Small intestine (tissue), 7 donors: ENCODE measurements around the gene COL23A1. TPM values are rescaled to one million over a fixed set of nuclear protein-coding genes. Genes with fewer than 3 reads are reported as not detected.
"Not testable (repeated sequence)": the region's sequence is repeated elsewhere in the genome, so short reads cannot be mapped to it uniquely, and the experiment has no call there.

Experiments
- DNase-seq, 2 donors: peaks; one replicate each; pipeline versions ENCODE4 v3.0.0 to v3.0.0-alpha.2; 2013
- FAIRE-seq: peaks from 2 replicates; lab custom pipeline; 2012; peaks lifted over from hg19 to GRCh38; lab: Jason Lieb, UNC
- H3K27ac ChIP-seq, 3 donors: one replicate each; pipeline ENCODE4 v1.5.1; 2013; ENCODE audit warnings: low read length in 2 of 3, mild to moderate bottlenecking in 2 of 3, control low read depth in 1 of 3, inconsistent platforms in 1 of 3, low read depth in 1 of 3, moderate library complexity in 1 of 3
- H3K27me3 ChIP-seq, 3 donors: one replicate each; pipeline ENCODE4 v1.6.1; 2013; ENCODE audit warnings: low read length in 3 of 3, inconsistent platforms in 1 of 3; ENCODE audit not compliant: control insufficient read depth in 3 of 3, insufficient read depth in 3 of 3
- H3K36me3 ChIP-seq, 3 donors: one replicate each; pipeline ENCODE4 v1.6.1; 2013; ENCODE audit warnings: low read length in 3 of 3, inconsistent platforms in 1 of 3, low read depth in 1 of 3, mild to moderate bottlenecking in 1 of 3, moderate library complexity in 1 of 3; ENCODE audit not compliant: control insufficient read depth in 3 of 3, insufficient read depth in 2 of 3
- H3K4me1 ChIP-seq, 3 donors: one replicate each; pipeline ENCODE4 v1.6.1; 2013; ENCODE audit warnings: low read length in 2 of 3, inconsistent platforms in 1 of 3, low read depth in 1 of 3, mild to moderate bottlenecking in 1 of 3, moderate library complexity in 1 of 3; ENCODE audit not compliant: control insufficient read depth in 3 of 3, insufficient read depth in 2 of 3
- H3K4me3 ChIP-seq, 3 donors: one replicate each; pipeline ENCODE4 v1.5.1; 2013; ENCODE audit warnings: low read length in 3 of 3, control low read depth in 1 of 3, inconsistent platforms in 1 of 3, low read depth in 1 of 3, mild to moderate bottlenecking in 1 of 3, moderate library complexity in 1 of 3
- H3K9me3 ChIP-seq, 2 donors: one replicate each; pipeline ENCODE4 v1.6.1; 2013; ENCODE audit warnings: low read depth in 1 of 2, low read length in 1 of 2; ENCODE audit not compliant: control insufficient read depth in 2 of 2, insufficient read depth in 1 of 2
- WGBS, 3 donors: extraction: QIAGEN DNeasy Blood & Tissue Kit; methylation state at CpG; one replicate each; pipeline ENCODE4 v1.1.7; 2013; 5-methylcytosine and 5-hydroxymethylcytosine counted together
- polyA plus RNA-seq, 4 donors: library from polyadenylated mRNA; stranded (reverse) in 3 of 4; unstranded in 1 of 4; fragments of 200-250 nt in 3 of 4; fragments of 120-200 nt in 1 of 4; gene quantifications; one replicate each; pipeline versions ENCODE4 v1.2.1 to v1.2.3, GENCODE V29; 2013
- donor health status: healthy with polysubstance abuse.
- donor health status: control.
- donor health status: control.
- donor health status: Bipolar disorder and iron deficiency.
- donor health status: healthy.

COL23A1 gene
- polyA plus RNA-seq, 4 donors: 1.4 to 3.2 (median 1.6) TPM; not detected in 1

GRCh38 chr5:178490935-178491652 is 99.1 kb downstream of the COL23A1 start:
- Histone ChIP-seq H3K4me3 (no peak overlapping the region), H3K4me1 (no peaks in the 10 kb centered on the region), H3K27me3 (no peaks in the 10 kb centered on the region), H3K27ac (no peak overlapping the region), H3K36me3 (no peaks in the 10 kb centered on the region), H3K9me3 (peaks cover 0 to 3% of the 10 kb centered on the region in 2 donors)
- 66 to 78% (median 74%) methylated on average over 11 of the region's 11 CpGs for WGBS, 3 donors
- no peak for FAIRE-seq
- DNase-seq: no peak

DNA sequence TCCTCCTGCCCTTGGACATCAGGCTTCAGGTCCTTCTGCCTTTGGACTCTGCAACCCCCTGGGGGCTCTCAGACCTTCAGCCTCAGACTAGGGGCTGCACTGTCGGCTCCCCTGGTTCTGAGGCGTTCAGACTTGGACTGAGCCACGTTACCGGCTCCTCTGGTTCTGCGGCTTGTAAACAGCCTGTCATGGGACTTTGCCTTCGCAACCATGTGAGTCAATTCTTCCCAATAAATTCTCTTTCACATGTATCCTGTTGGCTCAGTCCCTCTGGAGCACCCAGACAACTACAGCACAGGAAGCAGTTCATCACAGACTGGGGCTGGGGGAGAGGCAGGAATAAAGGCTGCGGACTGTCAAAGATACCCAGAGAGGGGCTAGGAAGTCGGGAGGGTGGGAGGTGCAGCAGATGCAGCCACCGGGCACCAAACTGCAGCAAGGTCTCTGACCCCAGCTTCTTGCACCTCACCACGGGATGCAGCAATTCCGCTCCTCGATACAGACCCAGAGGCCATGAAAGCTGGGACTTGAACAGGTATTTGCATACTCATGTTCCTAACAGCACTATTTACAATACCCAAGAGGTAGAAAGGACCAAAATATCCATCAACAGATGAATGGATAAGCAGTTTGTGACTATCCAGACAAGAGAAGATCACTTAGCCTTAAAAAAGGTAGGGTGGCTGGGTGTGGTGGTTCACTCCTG is 100.8 kb downstream of the COL23A1 start:
- FAIRE-seq (no peak), DNase-seq (no peak)
- Histone ChIP-seq H3K4me1 (no peaks in the 10 kb centered on the region), H3K27me3 (no peaks in the 10 kb centered on the region), H3K27ac (no peak overlapping the region), H3K9me3 (peaks cover 0 to 3% of the 10 kb centered on the region in 2 donors), H3K36me3 (no peaks in the 10 kb centered on the region), H3K4me3 (no peak overlapping the region)
- 75 to 89% (median 80%) methylated on average over 12 of the region's 12 CpGs for WGBS, 3 donors

DNA sequence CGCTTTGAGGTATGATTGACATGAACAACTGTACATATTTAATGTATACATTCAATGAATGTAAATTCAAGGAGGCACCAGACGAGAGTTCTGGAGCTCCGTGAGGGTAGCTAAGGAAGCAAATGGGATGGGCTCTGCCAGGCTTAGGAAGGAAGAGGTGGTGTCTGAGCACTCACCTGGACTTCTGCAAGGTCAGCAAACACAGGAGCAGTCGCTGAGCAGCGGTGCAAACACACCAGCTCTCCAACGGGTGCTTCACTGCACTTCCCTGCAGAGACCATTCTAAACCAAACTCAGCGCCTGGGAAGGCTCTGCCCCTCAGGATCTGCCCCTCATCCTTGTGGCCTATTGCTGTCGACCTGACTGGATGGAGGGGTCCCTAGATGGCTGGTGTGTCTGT is 101.5 kb downstream of the COL23A1 start:
- Histone ChIP-seq H3K27me3 (no peaks in the 10 kb centered on the region), H3K36me3 (no peaks in the 10 kb centered on the region), H3K4me3 (no peak overlapping the region), H3K27ac (no peak overlapping the region), H3K4me1 (no peaks in the 10 kb centered on the region), H3K9me3 (peaks cover 0 to 3% of the 10 kb centered on the region in 2 donors)
- FAIRE-seq (no peak), DNase-seq (no peak)
- WGBS, 3 donors: 42 to 46% (median 44%) methylated on average over 8 of the region's 8 CpGs

GRCh38 chr5:178487911-178488600 is 102.1 kb downstream of the COL23A1 start:
- no peak overlapping the region for H3K27ac ChIP-seq
- H3K4me1 ChIP-seq: no peaks in the 10 kb centered on the region
- DNase-seq (no peak), FAIRE-seq (no peak)
- H3K4me3 ChIP-seq: no peak overlapping the region
- no peaks in the 10 kb centered on the region for H3K36me3 ChIP-seq
- WGBS, 3 donors: 81 to 85% (median 85%) methylated on average over 9 of the region's 9 CpGs
- no peaks in the 10 kb centered on the region for H3K27me3 ChIP-seq
- H3K9me3 ChIP-seq: peaks cover 0 to 3% of the 10 kb centered on the region in 2 donors

DNA sequence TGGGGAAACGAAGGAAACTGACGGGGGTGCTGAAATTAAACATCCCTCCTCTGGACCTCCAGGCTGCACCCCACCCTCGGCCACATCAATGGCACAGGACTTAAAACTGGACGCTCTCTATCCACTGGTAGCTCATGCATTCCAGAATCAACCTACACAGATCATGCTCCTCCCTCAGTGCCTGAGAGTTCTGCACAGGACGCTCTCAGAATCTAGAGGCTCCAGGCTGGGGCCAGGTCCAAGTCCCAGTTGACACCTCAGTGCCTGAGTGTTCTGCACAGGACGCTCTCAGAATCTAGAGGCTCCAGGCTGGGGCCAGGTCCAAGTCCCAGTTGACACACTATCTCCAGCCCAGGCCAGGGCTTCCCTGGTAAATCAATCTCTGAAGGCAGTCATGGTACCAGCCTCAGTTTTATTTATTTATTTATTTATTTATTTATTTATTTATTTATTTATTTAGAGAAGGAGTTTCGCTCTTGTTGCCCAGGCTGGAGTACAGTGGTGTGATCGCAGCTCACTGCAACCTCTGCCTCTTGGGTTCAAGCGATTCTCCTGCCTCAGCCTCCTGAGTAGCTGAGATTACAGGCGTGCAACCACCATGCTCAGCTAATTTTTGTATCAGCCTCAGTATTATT is 103.2 kb downstream of the COL23A1 start:
- WGBS, 3 donors: 84 to 91% (median 85%) methylated on average over 10 of the region's 10 CpGs
- DNase-seq, H3K27ac ChIP-seq, FAIRE-seq, H3K4me3 ChIP-seq, H3K4me1 ChIP-seq, H3K27me3 ChIP-seq, H3K9me3 ChIP-seq, H3K36me3 ChIP-seq: not testable (repeated sequence)

DNA sequence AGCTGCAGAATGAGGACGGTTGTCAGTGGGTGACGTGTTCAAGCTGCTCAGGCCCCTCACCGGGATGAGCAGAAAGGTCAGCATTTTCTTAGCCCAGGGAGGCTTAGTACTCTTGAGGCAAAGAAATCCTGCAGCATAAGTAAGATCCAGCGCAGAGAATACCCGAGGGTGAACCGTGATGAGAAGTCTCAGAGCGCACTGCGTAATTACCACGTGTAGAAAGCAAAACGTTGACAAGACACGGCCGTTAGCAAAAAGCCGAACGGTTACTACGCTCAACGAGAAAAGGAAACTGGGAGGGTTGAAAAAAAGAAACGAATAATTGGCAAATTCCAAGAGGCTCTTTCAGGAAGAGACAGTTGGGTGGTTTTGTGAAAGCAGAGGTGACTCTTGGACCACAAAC is 104.0 kb downstream of the COL23A1 start:
- 62 to 80% (median 70%) methylated on average over 17 of the region's 17 CpGs for WGBS, 3 donors
- peak overlapping the region in 1 of 3 donors; percentile 8 for H3K27ac ChIP-seq
- FAIRE-seq: no peak

DNA sequence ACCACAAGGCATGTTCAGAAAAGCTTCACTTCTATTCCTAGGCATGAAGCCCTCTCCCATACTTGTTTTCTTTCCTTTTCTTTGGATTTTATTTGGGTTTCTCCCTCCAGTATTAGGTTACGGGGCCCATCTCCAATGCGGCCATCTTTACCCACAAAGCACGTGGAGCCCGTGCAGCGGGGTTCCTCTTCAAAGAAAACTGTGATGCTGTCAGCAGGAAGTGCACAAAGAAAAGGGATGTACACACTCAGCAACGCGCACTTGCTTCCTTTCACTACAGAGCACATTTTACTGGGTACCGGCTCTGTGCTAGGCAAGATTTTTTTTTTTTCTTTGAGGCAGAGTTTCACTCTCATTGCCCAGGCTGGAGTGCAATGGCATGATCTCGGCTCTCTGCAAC is 106.6 kb downstream of the COL23A1 start:
- peaks cover 0 to 1% (median 0%) of the 10 kb centered on the region in 3 donors for H3K4me1 ChIP-seq
- H3K9me3 ChIP-seq: no peaks in the 10 kb centered on the region
- no peak overlapping the region for H3K4me3 ChIP-seq
- no peaks in the 10 kb centered on the region for H3K27me3 ChIP-seq
- no peaks in the 10 kb centered on the region for H3K36me3 ChIP-seq
- no peak overlapping the region for H3K27ac ChIP-seq
- 45 to 90% (median 67%) methylated on average over 9 of the region's 9 CpGs for WGBS, 3 donors
- DNase-seq (no peak), FAIRE-seq (no peak)

More for the DNA sequence above, 104.0 kb downstream of the COL23A1 start:
- no peaks in the 10 kb centered on the region for H3K36me3 ChIP-seq
- no peak for DNase-seq
- H3K9me3 ChIP-seq: peaks cover 0 to 3% of the 10 kb centered on the region in 2 donors
- H3K4me3 ChIP-seq: no peak overlapping the region
- no peaks in the 10 kb centered on the region for H3K27me3 ChIP-seq
- no peaks in the 10 kb centered on the region for H3K4me1 ChIP-seq

- DNase-seq: no peak
- no peak overlapping the region for H3K27ac ChIP-seq
- peaks cover 0 to 15% of the 10 kb centered on the region in 2 donors for H3K9me3 ChIP-seq
- no peak for FAIRE-seq
- peaks cover 0 to 2% (median 0%) of the 10 kb centered on the region in 3 donors for H3K4me1 ChIP-seq
- no peaks in the 10 kb centered on the region for H3K27me3 ChIP-seq
- WGBS, 3 donors: 81 to 90% (median 82%) methylated on average over 9 of the region's 9 CpGs
- H3K36me3 ChIP-seq: no peaks in the 10 kb centered on the region
- H3K4me3 ChIP-seq: no peak overlapping the region
Measured at GRCh38 chr5:178479261-178479660, 110.9 kb downstream of the COL23A1 start.
